IPS DF 4.7 (cell line): Measurements from ENCODE around the gene PRDM10.
"Not testable (repeated sequence)": the region's sequence is repeated elsewhere in the genome, so short reads cannot be mapped to it uniquely, and the experiment has no call there.

Source experiments
- DNase-seq: peaks from one replicate; pipeline ENCODE4 v3.0.0-alpha.2; 2013; ENCODE audit warnings: low spot score; ENCODE audit errors: extremely low read depth

Gene PRDM10

GRCh38 chr11:129974672-129975071 lies 28.0 kb downstream of the PRDM10 start:
- DNase-seq: no peak

GRCh38 chr11:129974237-129974636 lies 28.4 kb downstream of the PRDM10 start:
- no peak for DNase-seq

- DNase-seq: peak; percentile 19
Measured at GRCh38 chr11:129973809-129974208, 28.8 kb downstream of the PRDM10 start.

GRCh38 chr11:129973068-129973467 lies 29.6 kb downstream of the PRDM10 start:
- DNase-seq: no peak

GRCh38 chr11:129972611-129973010 lies 30.0 kb downstream of the PRDM10 start:
- no peak for DNase-seq

GRCh38 chr11:129971856-129972255 lies 30.8 kb downstream of the PRDM10 start:
- DNase-seq: not testable (repeated sequence)

DNA sequence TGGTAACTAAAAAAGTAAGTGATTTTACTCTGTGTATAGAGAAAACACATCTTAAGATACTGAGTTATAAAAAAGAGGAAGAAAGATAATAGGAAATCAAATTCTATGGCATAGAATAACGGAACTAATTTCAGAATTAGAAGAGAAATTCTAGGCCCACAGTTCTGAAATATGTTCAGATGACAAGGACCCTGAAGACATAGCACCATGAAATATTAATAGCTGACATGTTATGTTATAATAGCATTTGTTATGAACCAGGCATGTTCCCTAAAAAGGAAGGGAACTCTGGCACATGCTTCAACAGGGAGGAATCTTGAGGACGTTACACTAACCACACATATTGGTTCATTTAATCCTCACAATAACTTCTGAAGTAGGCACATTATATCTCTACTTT lies 32.7 kb downstream of the PRDM10 start:
- no peak for DNase-seq

DNA sequence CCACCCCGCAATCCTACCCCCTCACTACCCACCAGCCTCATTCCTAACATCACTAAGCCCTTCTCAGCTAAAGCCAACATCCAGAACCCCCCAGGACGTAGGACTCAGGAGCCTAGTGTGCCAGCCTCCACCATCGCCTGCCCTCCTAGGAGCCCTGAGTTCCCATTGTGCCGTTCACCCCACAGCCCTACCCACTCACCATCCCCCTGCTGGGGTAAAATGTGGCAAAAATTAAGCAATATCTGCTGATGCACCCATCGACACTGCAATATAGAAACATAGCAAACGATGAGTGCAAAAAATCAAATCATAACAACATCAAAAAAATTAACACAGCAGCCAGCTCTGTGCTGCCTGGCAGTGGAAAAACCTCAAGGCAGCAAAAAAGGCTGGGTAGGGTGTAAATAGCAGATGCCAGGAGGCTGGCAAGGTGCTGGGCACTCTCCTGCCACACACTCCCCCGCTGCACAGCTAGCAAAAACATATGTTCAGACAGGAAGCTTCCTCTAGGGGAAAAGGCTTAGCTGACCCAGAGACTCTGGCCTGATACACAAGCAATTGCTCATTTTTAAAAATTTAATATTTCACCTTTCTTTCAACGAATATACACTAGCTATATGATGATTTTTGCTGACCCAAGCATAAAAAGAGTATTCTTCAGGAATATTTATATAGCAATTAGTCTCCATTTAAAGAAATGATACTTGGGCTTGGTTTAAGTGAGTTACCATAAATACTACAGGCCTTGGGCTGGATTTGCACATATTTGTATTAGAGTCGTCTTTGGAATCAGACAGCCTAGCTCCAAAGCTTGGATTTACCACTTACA lies 33.8 kb downstream of the PRDM10 start:
- no peak for DNase-seq

GRCh38 chr11:129967996-129968395 lies 34.6 kb downstream of the PRDM10 start:
- DNase-seq: no peak

- DNase-seq: no peak
Measured at GRCh38 chr11:129965248-129965647, 37.4 kb downstream of the PRDM10 start.

DNA sequence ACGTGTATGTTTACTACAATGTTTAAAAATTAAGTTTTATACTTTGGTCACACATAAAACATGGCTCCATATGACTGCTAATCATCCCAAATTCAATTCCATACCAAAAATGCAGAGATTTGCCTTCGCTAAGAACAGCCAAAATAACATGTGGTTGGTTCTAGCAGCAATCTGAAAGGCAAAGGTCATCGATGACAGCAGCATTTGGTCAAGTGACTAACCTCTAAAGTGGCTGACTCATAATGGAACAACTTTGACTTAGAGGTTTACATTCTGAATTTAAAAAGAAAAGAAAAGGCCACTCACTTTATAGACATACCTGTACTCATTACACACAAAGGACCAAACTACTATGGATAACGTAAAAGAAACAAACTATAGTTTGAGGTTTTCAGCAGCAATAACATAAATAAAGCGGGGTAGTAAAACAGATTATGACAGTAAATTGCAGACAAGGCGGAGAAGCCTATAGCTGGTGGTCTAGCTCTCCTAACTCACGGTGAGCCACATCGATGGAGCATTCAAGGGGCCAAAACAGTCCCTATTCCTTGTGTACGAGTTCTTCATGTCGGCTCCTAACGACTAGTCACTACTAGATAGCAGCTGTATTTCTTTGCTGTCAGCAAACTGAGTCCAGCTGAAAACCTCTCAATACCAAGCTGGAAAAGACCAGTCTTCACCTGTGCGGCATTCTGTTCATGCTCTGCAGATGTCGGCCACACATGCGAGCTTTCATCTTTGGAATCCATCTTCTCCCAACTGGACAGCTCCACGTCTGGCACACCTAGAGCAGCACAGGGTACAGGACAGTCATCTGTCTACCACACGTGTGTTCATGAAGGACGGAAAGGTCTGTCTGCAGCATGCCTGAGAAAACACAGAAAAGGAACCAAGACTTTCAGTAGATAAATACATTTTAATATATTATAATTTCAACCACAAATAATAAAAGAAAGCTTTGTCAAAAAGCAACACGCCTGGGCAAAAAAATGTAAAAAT lies 42.1 kb downstream of the PRDM10 start:
- no peak for DNase-seq

- no peak for DNase-seq
Measured at GRCh38 chr11:129959687-129960086, 42.9 kb downstream of the PRDM10 start.

GRCh38 chr11:129955282-129955681 lies 47.4 kb downstream of the PRDM10 start:
- no peak for DNase-seq

DNA sequence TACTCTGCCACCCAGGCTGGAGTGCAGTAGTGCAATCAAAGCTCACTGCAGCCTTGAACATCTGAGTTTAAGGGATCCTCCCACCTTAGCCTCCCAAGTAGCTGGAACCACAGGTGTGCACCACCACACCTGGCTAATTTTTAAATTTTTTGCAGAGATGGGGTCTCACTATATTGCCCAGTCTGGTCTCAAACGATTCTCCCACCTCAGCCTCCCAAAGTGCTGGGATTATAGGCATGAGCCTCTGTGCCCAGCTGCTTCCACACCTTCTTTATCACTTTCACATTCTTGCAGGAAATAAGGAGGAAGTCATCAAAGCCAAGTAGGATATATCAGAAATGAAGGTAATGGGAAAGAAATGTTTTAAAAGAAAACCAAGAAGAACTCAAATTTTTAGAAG lies 47.9 kb downstream of the PRDM10 start:
- not testable (repeated sequence) for DNase-seq

DNA sequence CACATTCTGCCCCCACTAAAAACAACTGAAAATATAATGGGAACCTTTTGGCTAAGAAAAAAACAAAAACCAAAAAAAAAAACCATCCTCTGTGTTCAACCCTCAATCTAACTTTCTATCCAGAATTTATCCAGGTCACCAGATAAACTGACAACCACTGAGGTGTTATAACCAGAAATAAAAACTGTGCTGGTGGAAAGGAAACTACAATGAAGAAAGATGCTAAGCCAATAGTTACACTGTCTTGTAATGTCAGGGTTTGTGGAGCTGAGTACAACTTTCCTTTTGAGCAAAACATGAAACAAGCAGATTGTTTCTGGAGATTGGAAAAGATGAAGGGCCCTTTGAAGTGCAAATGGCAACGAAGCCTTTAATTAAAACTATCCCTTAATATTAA lies 50.8 kb downstream of the PRDM10 start:
- no peak for DNase-seq

- DNase-seq: no peak
Measured at GRCh38 chr11:129951201-129951865, 51.3 kb downstream of the PRDM10 start.

GRCh38 chr11:129950101-129951091 lies 52.2 kb downstream of the PRDM10 start:
- no peak for DNase-seq

DNA sequence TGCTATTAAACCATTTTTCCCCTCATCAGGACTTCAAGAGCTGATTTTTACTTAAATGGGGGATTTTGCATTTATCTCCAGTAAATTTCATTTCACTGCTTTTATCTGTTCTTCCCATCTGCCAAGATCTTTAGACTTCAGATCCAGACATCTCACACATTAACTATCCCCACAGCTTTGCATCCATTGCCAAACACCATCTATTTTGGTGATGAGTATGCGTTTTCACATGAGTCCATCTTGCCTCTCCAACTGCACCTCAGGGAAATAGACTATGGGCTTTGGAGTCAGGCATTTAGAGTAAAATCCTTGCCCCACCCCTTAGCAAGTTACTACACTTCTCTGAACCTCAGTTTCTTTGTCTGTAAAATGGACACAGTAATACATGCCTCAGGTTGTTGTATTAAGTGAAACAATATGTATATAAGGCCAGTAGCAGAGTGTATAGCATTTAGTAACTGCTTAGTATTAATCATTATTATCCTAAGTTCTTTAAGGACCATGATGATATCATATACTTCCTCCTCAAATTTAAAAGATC lies 53.6 kb downstream of the PRDM10 start:
- DNase-seq: no peak

DNA sequence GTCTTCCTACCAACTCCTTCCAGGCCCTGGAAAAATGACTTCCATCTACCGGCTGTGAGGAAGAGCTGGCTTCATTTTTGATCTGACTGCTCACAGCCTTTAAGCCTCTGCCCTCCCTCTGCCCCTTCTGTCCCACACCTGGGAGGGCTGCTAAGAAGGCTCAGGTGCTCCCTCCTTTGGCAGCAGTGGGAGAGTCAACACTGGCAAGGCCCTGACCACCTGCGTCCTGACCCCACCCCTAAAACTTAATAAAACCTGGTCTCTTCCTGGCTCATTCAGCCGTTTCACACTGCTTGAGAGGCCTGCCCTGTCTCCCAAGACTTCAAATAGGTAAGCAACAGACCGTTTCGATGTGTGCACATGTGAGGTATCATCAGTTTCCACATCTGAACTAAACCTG lies 55.2 kb downstream of the PRDM10 start:
- no peak for DNase-seq

GRCh38 chr11:129946965-129947364 lies 55.7 kb downstream of the PRDM10 start:
- no peak for DNase-seq
